Heart left ventricle (tissue), 16 donors: Measurements from ENCODE around the gene THEM5. TPM values are rescaled to one million over a fixed set of nuclear protein-coding genes. Genes with fewer than 3 reads are reported as not detected.

Experiments used
- ATAC-seq, 4 donors: fragments of 200-7000 bp; cut with Tn5 transposase; one replicate each; pipeline ENCODE4 v1.9.1; 2020 to 2022; ENCODE audit warnings: moderate library complexity in 4 of 4, mild to moderate bottlenecking in 3 of 4, moderate number of reproducible peaks in 1 of 4
- DNase-seq, 5 donors: peaks; one replicate each; pipeline ENCODE4 v3.0.0-alpha.2; 2020
- H3K27ac ChIP-seq, 12 donors: fragments of 200-600 bp; sonication (generic) in 4 of 12; one replicate each; pipeline versions ENCODE4 v1.5.0 to v1.8.0; 2016 to 2022; ENCODE audit warnings: mild to moderate bottlenecking in 2 of 12
- H3K27me3 ChIP-seq, 9 donors: fragments of 200-600 bp; sonication (generic) in 2 of 9; one replicate each; pipeline versions ENCODE4 v1.5.1 to v1.8.0; 2016 to 2022; ENCODE audit warnings: mild to moderate bottlenecking in 3 of 9
- H3K36me3 ChIP-seq, 9 donors: fragments of 200-600 bp; sonication (generic) in 2 of 9; one replicate each; pipeline versions ENCODE4 v1.5.0 to v1.8.0; 2018 to 2022; ENCODE audit warnings: mild to moderate bottlenecking in 2 of 9
- H3K4me1 ChIP-seq, 12 donors: fragments of 200-600 bp; sonication (generic) in 4 of 12; one replicate each; pipeline versions ENCODE4 v1.5.0 to v1.8.0; 2016 to 2022; ENCODE audit warnings: mild to moderate bottlenecking in 3 of 12
- H3K4me3 ChIP-seq, 12 donors: fragments of 200-600 bp; sonication (generic) in 4 of 12; one replicate each; pipeline versions ENCODE4 v1.5.0 to v1.8.0; 2017 to 2022; ENCODE audit warnings: mild to moderate bottlenecking in 9 of 12, moderate library complexity in 4 of 12
- H3K9me3 ChIP-seq, 12 donors: fragments of 200-600 bp; sonication (generic) in 4 of 12; one replicate each; pipeline versions ENCODE4 v1.5.0 to v1.8.0; 2016 to 2022; ENCODE audit warnings: mild to moderate bottlenecking in 1 of 12
- POLR2A ChIP-seq, 2 donors: fragments of 450-650 bp; IDR thresholded peaks; one replicate each; pipeline ENCODE4 v1.6.1; 2017; ENCODE audit warnings: antibody characterized with exemption in 2 of 2, mild to moderate bottlenecking in 2 of 2, moderate library complexity in 2 of 2
- WGBS, 4 donors: extraction: QIAGEN DNeasy Blood & Tissue Kit in 2 of 4; methylation state at CpG; one replicate each; pipeline versions ENCODE4 v1.1.5 to v1.1.7; 2013 to 2018; 5-methylcytosine and 5-hydroxymethylcytosine counted together
- intact Hi-C, 10 donors: fragments of 100-400 bp; cut with DNase I; formaldehyde crosslinking; loops; one replicate each; pipeline versions ENCODE4 v1.11.1 to v1.14.2; 2022
- polyA plus RNA-seq, 2 donors: library from polyadenylated mRNA; stranded (reverse); fragments of 200-250 nt; gene quantifications; one replicate each; pipeline ENCODE4 v1.2.3, GENCODE V29; 2013
- total RNA-seq, 9 donors: library from RNA; depleted of rRNA in 2 of 9; stranded (reverse); fragments of >200 nt in 2 of 9; fragmentation: NEBNext Ultra II Directional in 3 of 9; extraction: Animal tissue kit (Norgen Biotek cat#: 25700) in 3 of 9; gene quantifications; one replicate each; pipeline versions ENCODE4 v1.1.0 to v1.2.4, GENCODE V29; 2016 to 2023
- TF ChIP-seq, protein P1 (sequence below), 12 donors: fragments of 200-600 bp; sonication (generic) in 4 of 12; IDR thresholded peaks; one replicate each; pipeline versions ENCODE4 v1.5.0 to v1.8.0; 2018 to 2022; ENCODE audit warnings: antibody characterized with exemption in 12 of 12, mild to moderate bottlenecking in 5 of 12
- donor health status: ischemic (EF 13 %, LVEDD 7.1; RV severe dilation, severe dysfunction).
- donor health status: healthy with polysubstance abuse.
- donor health status: DM: no; HTN: yes; CAD: no.
- donor health status: DM: no; HTN: no; CAD: no.
- donor health status: ischemic (EF 25% LVEDD 6.9; RV normal size, moderate dysfunction).
- donor health status: ischemic (EF 25% LVEDD 5.7; RV mildly dilated, moderate dysfunction).
- donor health status: healthy.
- donor health status: DM: yes; HTN: yes; CAD: no.
- donor health status: ischemic (EF 35%, LVEDD 5.7; RV mildly dilated, moderate dysfunction).
- donor health status: nonischemic (EF 11% LVEDD 7.7; RV severe dilation, severe dysfunction).
- donor health status: DM: yes; HTN: yes; CAD: no.
- donor health status: PGD.
- donor health status: ischemic (EF 29% LVEDD 5.4; RV normal size, mild dysfunction).
- donor health status: nonischemic (EF 23%, LVEDD 6.1; RV moderate dilation, normal function).

The THEM5 gene
- total and polyA plus RNA-seq, 11 donors, result 0.52 TPM; not detected in 10

DNA sequence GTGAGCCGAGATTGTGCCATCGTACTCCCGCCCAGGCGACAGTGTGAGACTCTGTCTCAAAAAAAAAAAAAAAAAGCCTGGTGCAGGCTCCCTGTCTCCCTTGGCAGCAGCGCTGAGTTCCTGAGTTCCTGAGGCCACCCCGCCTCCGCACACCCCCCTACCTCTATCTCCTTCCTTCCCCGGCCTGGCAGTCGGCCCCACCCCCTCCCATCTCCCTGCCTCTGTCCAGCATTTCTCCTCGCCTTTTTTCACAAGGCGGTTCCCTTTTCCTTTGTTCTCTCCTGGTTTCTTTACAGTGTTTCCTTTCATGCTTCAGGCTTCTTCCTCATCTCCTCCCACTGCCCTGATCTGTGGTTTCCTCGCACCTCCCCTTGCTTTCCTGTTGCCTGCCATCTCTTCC, 24.6 kb downstream of the THEM5 start:
- Histone ChIP-seq H3K4me3 (no peak overlapping the region), H3K9me3 (no peaks in the 10 kb centered on the region), H3K27me3 (no peaks in the 10 kb centered on the region), H3K27ac (no peak overlapping the region), H3K4me1 (peaks cover 0 to 48% (median 17%) of the 10 kb centered on the region in 12 donors), H3K36me3 (no peaks in the 10 kb centered on the region)
- intact Hi-C loops, result no loop called here
- DNase-seq, result peak; percentile 54 to 65 (median 59)
- ATAC-seq, result peak in 2 of 4 donors; percentile 18 to 27
- 3 to 6% (median 5%) methylated on average over 11 to 12 of the region's 12 CpGs for WGBS, 4 donors
- TF ChIP-seq, protein P1, sequence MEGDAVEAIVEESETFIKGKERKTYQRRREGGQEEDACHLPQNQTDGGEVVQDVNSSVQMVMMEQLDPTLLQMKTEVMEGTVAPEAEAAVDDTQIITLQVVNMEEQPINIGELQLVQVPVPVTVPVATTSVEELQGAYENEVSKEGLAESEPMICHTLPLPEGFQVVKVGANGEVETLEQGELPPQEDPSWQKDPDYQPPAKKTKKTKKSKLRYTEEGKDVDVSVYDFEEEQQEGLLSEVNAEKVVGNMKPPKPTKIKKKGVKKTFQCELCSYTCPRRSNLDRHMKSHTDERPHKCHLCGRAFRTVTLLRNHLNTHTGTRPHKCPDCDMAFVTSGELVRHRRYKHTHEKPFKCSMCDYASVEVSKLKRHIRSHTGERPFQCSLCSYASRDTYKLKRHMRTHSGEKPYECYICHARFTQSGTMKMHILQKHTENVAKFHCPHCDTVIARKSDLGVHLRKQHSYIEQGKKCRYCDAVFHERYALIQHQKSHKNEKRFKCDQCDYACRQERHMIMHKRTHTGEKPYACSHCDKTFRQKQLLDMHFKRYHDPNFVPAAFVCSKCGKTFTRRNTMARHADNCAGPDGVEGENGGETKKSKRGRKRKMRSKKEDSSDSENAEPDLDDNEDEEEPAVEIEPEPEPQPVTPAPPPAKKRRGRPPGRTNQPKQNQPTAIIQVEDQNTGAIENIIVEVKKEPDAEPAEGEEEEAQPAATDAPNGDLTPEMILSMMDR (IDR thresholded peaks at IDR 0.05), result no peak
- no peak for TF ChIP-seq POLR2A (IDR thresholded peaks at IDR 0.05)

DNA sequence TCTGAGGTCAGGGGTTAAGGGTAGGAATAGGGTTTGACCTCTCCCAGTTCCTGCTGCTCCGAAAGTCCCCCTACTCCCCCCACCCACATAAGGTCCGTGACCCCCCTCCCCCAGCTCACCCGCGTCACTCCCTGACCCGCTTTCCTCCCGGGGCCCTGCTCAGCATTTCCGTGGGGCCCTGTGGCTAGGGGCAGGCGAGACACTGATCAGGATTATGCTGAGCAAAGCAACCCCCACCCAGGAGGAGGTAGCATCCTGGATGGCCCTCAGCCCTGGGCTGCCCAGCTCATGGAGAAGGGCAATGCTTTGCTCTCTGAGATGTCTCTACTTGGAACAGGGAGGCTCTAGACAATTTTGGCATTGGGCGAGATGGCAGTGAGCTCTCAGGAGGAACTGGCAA, 25.7 kb downstream of the THEM5 start:
- H3K36me3 ChIP-seq, result no peaks in the 10 kb centered on the region
- 55 to 83% (median 68%) methylated on average over 4 to 9 of the region's 9 CpGs for WGBS, 4 donors
- H3K9me3 ChIP-seq, result no peaks in the 10 kb centered on the region
- TF ChIP-seq, protein P1 (IDR thresholded peaks at IDR 0.05), result no peak
- no peak for TF ChIP-seq POLR2A (IDR thresholded peaks at IDR 0.05)
- no peak overlapping the region for H3K27ac ChIP-seq
- H3K27me3 ChIP-seq, result no peaks in the 10 kb centered on the region
- no peak overlapping the region for H3K4me3 ChIP-seq
- ATAC-seq, result no peak
- H3K4me1 ChIP-seq, result peaks cover 0 to 45% (median 17%) of the 10 kb centered on the region in 12 donors
- intact Hi-C loops, result no loop called here
- peak in 1 of 5 donors; percentile 37 for DNase-seq

DNA sequence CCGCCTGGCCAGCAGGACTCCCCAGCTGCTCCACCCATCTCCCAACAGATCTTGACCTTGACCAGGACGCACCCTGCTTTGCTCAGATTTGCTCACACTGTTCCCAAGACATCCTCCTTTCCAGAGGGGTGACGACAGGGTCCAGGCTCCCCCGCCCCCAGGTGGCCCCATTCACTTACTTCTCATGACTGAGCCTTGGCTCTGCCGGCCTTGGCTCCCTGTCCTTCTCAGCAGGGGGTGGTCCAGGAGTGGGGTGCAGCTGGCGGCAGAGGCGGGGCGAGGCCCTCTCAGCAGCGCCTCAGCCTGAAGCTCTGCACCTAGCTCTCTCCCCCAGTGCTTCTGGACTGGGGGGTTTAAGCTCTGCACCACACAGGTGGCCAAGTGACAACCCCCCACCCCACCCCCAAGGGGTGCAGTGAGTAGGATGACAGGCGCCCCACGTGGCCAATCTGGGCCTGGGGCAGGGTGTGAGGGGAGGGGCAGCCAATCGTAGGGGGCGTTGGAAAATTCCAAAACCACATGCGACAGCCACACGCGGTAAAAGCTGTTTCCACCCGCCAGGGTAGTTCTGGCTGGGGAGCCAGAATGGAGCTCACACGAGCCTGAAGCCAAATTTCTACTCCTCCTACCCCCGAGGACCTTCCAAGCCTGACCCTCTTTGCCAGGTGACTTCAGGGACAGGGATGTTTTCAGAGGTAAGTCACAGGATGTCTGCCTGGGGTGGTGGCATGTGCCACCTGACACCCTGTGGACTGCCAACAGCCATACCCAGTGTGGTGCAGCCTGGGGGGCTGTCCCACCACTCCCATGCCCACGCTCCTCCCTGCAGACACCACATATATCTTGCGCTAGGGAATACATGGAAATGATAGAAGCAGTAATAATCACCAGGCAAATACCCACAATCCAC, 27.5 kb downstream of the THEM5 start:
- no peaks in the 10 kb centered on the region for H3K27me3 ChIP-seq
- no peaks in the 10 kb centered on the region for H3K36me3 ChIP-seq
- DNase-seq, result peak in 1 of 5 donors; percentile 40
- ATAC-seq, result no peak
- TF ChIP-seq, protein P1 (IDR thresholded peaks at IDR 0.05), result no peak
- TF ChIP-seq POLR2A (IDR thresholded peaks at IDR 0.05), result no peak
- no peak overlapping the region for H3K4me3 ChIP-seq
- H3K27ac ChIP-seq, result no peak overlapping the region
- H3K9me3 ChIP-seq, result no peaks in the 10 kb centered on the region
- H3K4me1 ChIP-seq, result peaks cover 0 to 39% (median 14%) of the 10 kb centered on the region in 12 donors
- intact Hi-C loops, result no loop called here
- WGBS, 4 donors, result 48 to 63% (median 58%) methylated on average over 9 to 21 of the region's 21 CpGs

DNA sequence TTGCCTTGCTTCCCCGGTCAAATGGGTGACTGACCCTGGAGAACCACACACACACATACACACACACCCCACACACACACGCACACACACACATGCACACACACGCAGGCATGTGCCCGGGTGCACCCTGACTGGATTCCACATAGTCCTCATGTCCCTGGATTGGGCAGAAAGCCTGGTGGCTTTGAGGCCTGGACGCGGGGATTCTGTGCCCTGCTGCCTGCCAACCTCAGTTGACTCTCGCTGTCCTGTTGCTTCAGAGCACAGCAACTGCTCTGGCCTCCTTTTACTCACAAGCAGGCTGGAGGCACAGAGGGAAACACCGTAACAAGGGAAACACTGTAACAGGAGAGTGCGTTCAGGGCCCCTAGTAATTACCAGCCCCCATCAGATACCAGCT, 28.3 kb downstream of the THEM5 start:
- Histone ChIP-seq H3K4me1 (peaks cover 0 to 39% (median 14%) of the 10 kb centered on the region in 12 donors), H3K36me3 (no peaks in the 10 kb centered on the region), H3K27ac (no peak overlapping the region), H3K27me3 (no peaks in the 10 kb centered on the region), H3K4me3 (no peak overlapping the region), H3K9me3 (no peaks in the 10 kb centered on the region)
- no peak for ATAC-seq
- no peak for TF ChIP-seq POLR2A (IDR thresholded peaks at IDR 0.05)
- TF ChIP-seq, protein P1 (IDR thresholded peaks at IDR 0.05), result no peak
- WGBS, 4 donors, result 69 to 76% (median 73%) methylated on average over 9 of the region's 9 CpGs
- intact Hi-C loops, result no loop called here
- peak in 1 of 5 donors; percentile 44 for DNase-seq
